Stimulated activated CD4-positive, alpha-beta T cell treated with anti-CD3 and anti-CD28 coated beads, Interleukin-4, amount 100 ng/mL, for 24 hours (primary cell): ENCODE data around the gene TMEM135.

Source experiments
- DNase-seq: peaks from one replicate; pipeline ENCODE4 v3.0.0-alpha.2; 2020

TMEM135 gene

GRCh38 chr11:87366763-87367405 lies 329.1 kb downstream of the TMEM135 start:
- no peak for DNase-seq

GRCh38 chr11:87368151-87368550 lies 330.4 kb downstream of the TMEM135 start:
- DNase-seq = no peak

GRCh38 chr11:87368858-87369480 lies 331.2 kb downstream of the TMEM135 start:
- DNase-seq = no peak

GRCh38 chr11:87369888-87370287 lies 332.2 kb downstream of the TMEM135 start:
- DNase-seq = no peak

GRCh38 chr11:87372065-87372464 lies 334.3 kb downstream of the TMEM135 start:
- DNase-seq = no peak
